Endodermal cell (in vitro differentiated cells): ENCODE data around the gene FAM168A. TPM values are rescaled to one million over a fixed set of nuclear protein-coding genes. Genes with fewer than 3 reads are reported as not detected.

ENCODE experiments used
- DNase-seq: peaks from one replicate; pipeline ENCODE4 v3.0.0-alpha.2; 2017
- H3K27ac ChIP-seq: 2 replicates; pipeline ENCODE4 v1.5.1; 2013; ENCODE audit warnings: mild to moderate bottlenecking, low read depth, low read length, moderate library complexity
- H3K27me3 ChIP-seq: 2 replicates; pipeline ENCODE4 v1.6.1; 2013; ENCODE audit warnings: mild to moderate bottlenecking, low read length, moderate library complexity; ENCODE audit not compliant: insufficient read depth, control insufficient read depth, poor library complexity, severe bottlenecking
- H3K36me3 ChIP-seq: 2 replicates; pipeline ENCODE4 v1.7.0; 2013; ENCODE audit warnings: mild to moderate bottlenecking, low read length, moderate library complexity; ENCODE audit not compliant: control insufficient read depth, insufficient read depth
- H3K4me1 ChIP-seq: one replicate; pipeline ENCODE4 v1.7.0; 2013; ENCODE audit warnings: low read length; ENCODE audit not compliant: control insufficient read depth, insufficient read depth
- H3K4me3 ChIP-seq: 2 replicates; pipeline ENCODE4 v1.5.1; 2013; ENCODE audit warnings: mild to moderate bottlenecking, low read length, moderate library complexity
- H3K9ac ChIP-seq: 2 replicates; pipeline ENCODE4 v1.6.1; 2013; ENCODE audit warnings: mild to moderate bottlenecking, low read length, moderate library complexity; ENCODE audit not compliant: poor library complexity, severe bottlenecking; ENCODE audit errors: extremely low read depth
- H3K9me3 ChIP-seq: 2 replicates; pipeline ENCODE4 v1.6.1; 2013; ENCODE audit warnings: mild to moderate bottlenecking, low read length, moderate library complexity; ENCODE audit not compliant: control insufficient read depth
- H3K27ac Mint-ChIP-seq: 2 replicates; pipeline ENCODE4 v1.8.0; 2020; ENCODE audit warnings: mixed read lengths
- H3K27me3 Mint-ChIP-seq: 2 replicates; pipeline ENCODE4 v1.8.0; 2021; ENCODE audit warnings: mild to moderate bottlenecking, mixed read lengths; ENCODE audit not compliant: insufficient read depth
- H3K36me3 Mint-ChIP-seq: 2 replicates; pipeline ENCODE4 v1.8.0; 2020; ENCODE audit warnings: low read depth, mixed read lengths
- H3K4me1 Mint-ChIP-seq: 2 replicates; pipeline ENCODE4 v1.8.0; 2020; ENCODE audit warnings: mixed read lengths
- H3K4me3 Mint-ChIP-seq: 2 replicates; pipeline ENCODE4 v1.8.0; 2020; ENCODE audit warnings: mild to moderate bottlenecking, moderate library complexity, mixed read lengths
- H3K9me3 Mint-ChIP-seq: 2 replicates; pipeline ENCODE4 v1.8.0; 2020; ENCODE audit warnings: mild to moderate bottlenecking, mixed read lengths
- WGBS, 2 experiments: methylation state at CpG; one replicate each; pipeline versions ENCODE4 v1.1.5 to v1.1.7; 2013; ENCODE audit warnings: missing lambda C conversion rate in 2 of 2, mixed read lengths in 1 of 2; ENCODE audit not compliant: insufficient coverage in 1 of 2, insufficient read length in 1 of 2; 5-methylcytosine and 5-hydroxymethylcytosine counted together
- total RNA-seq, 2 donors: library from RNA; stranded (reverse); fragmentation: NEBNext Ultra II Directional in 1 of 2; extraction: Animal tissue kit (Norgen Biotek cat#: 25700) in 1 of 2; gene quantifications; 2 replicates in 1 of 2; 3 replicates in 1 of 2; pipeline ENCODE4 v1.2.1, GENCODE V29; 2021
- TF ChIP-seq, protein P1 (sequence below): fragments of 200-600 bp; sonication (generic); conservative IDR thresholded peaks from 2 replicates; pipeline ENCODE4 v1.5.0; 2021; ENCODE audit warnings: antibody characterized with exemption, mild to moderate bottlenecking

Gene FAM168A
- total RNA-seq, 2 donors from 2014 or later, result 27.4 to 31.6 TPM

DNA sequence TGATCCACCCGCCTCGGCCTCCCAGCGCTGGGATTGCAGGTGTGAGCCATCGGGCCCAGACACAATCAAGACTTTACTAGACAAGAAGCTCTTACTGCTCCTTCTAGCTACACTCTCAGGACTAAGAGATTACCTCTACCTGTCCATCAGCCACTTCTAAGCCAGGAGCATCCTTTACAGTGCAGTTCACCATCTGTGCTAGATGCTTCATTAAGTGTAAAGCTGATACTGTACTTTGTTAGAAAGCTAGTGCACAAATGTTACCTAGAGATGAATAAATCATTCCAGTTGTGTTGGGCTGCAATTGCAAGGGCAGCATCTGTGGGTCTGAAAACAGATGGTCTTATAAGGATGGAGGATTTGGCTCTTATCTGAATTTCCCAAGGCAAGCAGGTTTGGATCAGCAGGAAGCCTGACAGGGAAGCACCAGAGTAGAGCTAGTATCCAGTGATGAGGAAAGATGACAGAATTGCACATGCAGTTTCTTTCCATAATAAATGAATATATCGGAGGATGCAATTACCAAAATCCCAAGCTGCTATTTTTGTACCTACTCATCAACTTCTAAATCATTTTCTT lies 58.3 kb downstream of the FAM168A start:
- Histone ChIP-seq H3K4me3 (no peak overlapping the region), H3K27me3 (no peaks in the 10 kb centered on the region), H3K36me3 (peaks cover 3% of the 10 kb centered on the region), H3K9me3 (no peaks in the 10 kb centered on the region), H3K9ac (no peak overlapping the region), H3K27ac (no peak overlapping the region), H3K4me1 (peaks cover 7% of the 10 kb centered on the region)
- Mint-ChIP-seq H3K4me1 (peaks cover 23% of the 10 kb centered on the region), H3K4me3 (no peak overlapping the region), H3K9me3 (no peaks in the 10 kb centered on the region), H3K27me3 (no peaks in the 10 kb centered on the region), H3K36me3 (peaks cover 4% of the 10 kb centered on the region), H3K27ac (no peak overlapping the region)
- WGBS, 2 experiments, result 91 to 100% methylated on average over 5 of the region's 5 CpGs
- DNase-seq, result no peak
- TF ChIP-seq, protein P1, sequence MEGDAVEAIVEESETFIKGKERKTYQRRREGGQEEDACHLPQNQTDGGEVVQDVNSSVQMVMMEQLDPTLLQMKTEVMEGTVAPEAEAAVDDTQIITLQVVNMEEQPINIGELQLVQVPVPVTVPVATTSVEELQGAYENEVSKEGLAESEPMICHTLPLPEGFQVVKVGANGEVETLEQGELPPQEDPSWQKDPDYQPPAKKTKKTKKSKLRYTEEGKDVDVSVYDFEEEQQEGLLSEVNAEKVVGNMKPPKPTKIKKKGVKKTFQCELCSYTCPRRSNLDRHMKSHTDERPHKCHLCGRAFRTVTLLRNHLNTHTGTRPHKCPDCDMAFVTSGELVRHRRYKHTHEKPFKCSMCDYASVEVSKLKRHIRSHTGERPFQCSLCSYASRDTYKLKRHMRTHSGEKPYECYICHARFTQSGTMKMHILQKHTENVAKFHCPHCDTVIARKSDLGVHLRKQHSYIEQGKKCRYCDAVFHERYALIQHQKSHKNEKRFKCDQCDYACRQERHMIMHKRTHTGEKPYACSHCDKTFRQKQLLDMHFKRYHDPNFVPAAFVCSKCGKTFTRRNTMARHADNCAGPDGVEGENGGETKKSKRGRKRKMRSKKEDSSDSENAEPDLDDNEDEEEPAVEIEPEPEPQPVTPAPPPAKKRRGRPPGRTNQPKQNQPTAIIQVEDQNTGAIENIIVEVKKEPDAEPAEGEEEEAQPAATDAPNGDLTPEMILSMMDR, result no peak

DNA sequence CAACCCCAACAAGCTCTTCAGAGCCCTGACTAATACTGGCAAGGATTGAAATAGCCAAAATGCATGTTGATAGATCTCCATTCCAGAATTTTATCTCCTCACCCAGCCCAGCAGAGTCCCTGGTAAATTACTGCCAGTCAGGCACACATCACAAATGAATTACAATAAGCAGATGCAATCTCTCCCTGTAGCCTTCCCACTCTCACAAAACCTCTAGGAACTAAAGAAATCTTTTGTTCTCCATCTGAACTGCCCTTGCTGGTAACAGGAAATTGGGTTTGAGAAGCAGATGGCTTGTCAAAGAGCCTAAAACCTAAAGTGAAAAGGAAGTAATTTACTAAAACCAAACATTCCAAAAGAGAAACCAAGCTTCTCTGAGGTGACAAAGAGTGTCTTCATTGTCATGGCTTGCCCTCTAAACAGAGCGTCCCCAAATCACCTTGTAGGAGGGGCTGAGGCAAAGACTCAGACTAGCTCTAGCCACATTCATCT lies 59.5 kb downstream of the FAM168A start:
- peak overlapping the region; percentile 54 for H3K27ac ChIP-seq
- no peak for DNase-seq

DNA sequence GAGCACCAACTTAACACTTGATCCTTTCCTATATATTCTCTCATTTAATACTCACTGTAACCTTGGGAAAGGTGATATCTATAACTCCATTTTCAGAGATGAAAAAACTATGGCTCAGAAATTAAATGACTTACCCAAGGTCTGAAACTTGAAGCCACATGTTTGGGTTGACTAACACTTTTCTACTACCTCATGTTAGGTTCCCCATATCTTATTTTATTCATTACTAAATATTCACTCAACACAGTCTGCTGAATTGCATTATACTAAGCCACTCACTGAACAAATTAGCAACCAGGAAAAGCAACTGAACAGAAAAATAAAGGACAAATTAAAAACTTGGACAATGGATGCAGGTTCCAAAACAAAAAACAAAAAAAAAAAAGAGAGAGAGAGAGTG lies 59.9 kb downstream of the FAM168A start:
- Mint-ChIP-seq H3K9me3 (no peaks in the 10 kb centered on the region), H3K36me3 (peaks cover 4% of the 10 kb centered on the region), H3K27ac (peak overlapping the region; percentile 40), H3K4me1 (peaks cover 23% of the 10 kb centered on the region), H3K27me3 (no peaks in the 10 kb centered on the region), H3K4me3 (no peak overlapping the region)
- Histone ChIP-seq H3K4me3 (no peak overlapping the region), H3K27ac (peak overlapping the region; percentile 54), H3K36me3 (peaks cover 3% of the 10 kb centered on the region), H3K4me1 (peaks cover 7% of the 10 kb centered on the region), H3K9me3 (no peaks in the 10 kb centered on the region), H3K9ac (no peak overlapping the region), H3K27me3 (no peaks in the 10 kb centered on the region)
- TF ChIP-seq, protein P1, result no peak
- no peak for DNase-seq

More for the DNA sequence above, 59.5 kb downstream of the FAM168A start:
- WGBS, 2 experiments, result 33% methylated on average over 1 of the region's 1 CpG; no CpG with 5 or more reads in 1 of the 2 experiments
- Mint-ChIP-seq H3K27ac (peak overlapping the region; percentile 40), H3K36me3 (peaks cover 4% of the 10 kb centered on the region), H3K27me3 (no peaks in the 10 kb centered on the region), H3K4me3 (no peak overlapping the region), H3K4me1 (peaks cover 23% of the 10 kb centered on the region), H3K9me3 (no peaks in the 10 kb centered on the region)
- Histone ChIP-seq H3K4me3 (no peak overlapping the region), H3K36me3 (peaks cover 3% of the 10 kb centered on the region), H3K4me1 (peaks cover 7% of the 10 kb centered on the region), H3K9ac (no peak overlapping the region), H3K9me3 (no peaks in the 10 kb centered on the region), H3K27me3 (no peaks in the 10 kb centered on the region)
- TF ChIP-seq, protein P1, result no peak
